DND-41 (cell line): ENCODE data around the gene TOP3A.

ENCODE experiments used
- ATAC-seq: fragments of 200-7000 bp; cut with Tn5 transposase; 3 replicates; pipeline ENCODE4 v1.9.1; 2021; ENCODE audit warnings: low read depth; ENCODE audit not compliant: insufficient read depth
- DNase-seq: peaks from one replicate; pipeline ENCODE4 v3.0.0-alpha.2; 2020
- H2AFZ ChIP-seq: 2 replicates; pipeline ENCODE4 v1.6.0; 2012; ENCODE audit warnings: low read depth, low read length
- H3K27ac ChIP-seq: 2 replicates; pipeline ENCODE4 v1.5.1; 2012; ENCODE audit warnings: low read length, inconsistent platforms
- H3K27me3 ChIP-seq: fragments of 200-600 bp; sonication (generic); 2 replicates; pipeline ENCODE4 v1.6.0; 2012; ENCODE audit warnings: low read length, mild to moderate bottlenecking, inconsistent platforms; ENCODE audit not compliant: insufficient read depth, poor library complexity
- H3K36me3 ChIP-seq: 2 replicates; pipeline ENCODE4 v1.5.1; 2012; ENCODE audit warnings: low read length, inconsistent platforms; ENCODE audit not compliant: insufficient read depth
- H3K4me1 ChIP-seq: 2 replicates; pipeline ENCODE4 v1.5.1; 2012; ENCODE audit warnings: mild to moderate bottlenecking, low read length; ENCODE audit not compliant: insufficient read depth
- H3K4me2 ChIP-seq: 2 replicates; pipeline ENCODE4 v1.6.0; 2012; ENCODE audit warnings: mild to moderate bottlenecking, moderate library complexity, low read length, inconsistent platforms; ENCODE audit not compliant: insufficient read depth
- H3K4me3 ChIP-seq, 2 experiments: fragments of 200-600 bp in 1 of 2; shearing (Covaris generic) in 1 of 2; 2 replicates each; pipeline ENCODE4 v1.5.1; 2012 to 2016; ENCODE audit warnings: inconsistent platforms in 2 of 2, low read length in 2 of 2, mild to moderate bottlenecking in 2 of 2, low read depth in 1 of 2, moderate library complexity in 1 of 2
- H3K79me2 ChIP-seq: 2 replicates; pipeline ENCODE4 v1.6.0; 2012; ENCODE audit warnings: low read length, inconsistent platforms; ENCODE audit not compliant: insufficient read depth
- H3K9ac ChIP-seq: 2 replicates; pipeline ENCODE4 v1.6.0; 2012; ENCODE audit warnings: low read depth, mild to moderate bottlenecking, inconsistent platforms, low read length, moderate library complexity
- H3K9me3 ChIP-seq: 2 replicates; pipeline ENCODE4 v1.5.1; 2012; ENCODE audit warnings: low read length, moderate library complexity, mild to moderate bottlenecking, inconsistent platforms; ENCODE audit not compliant: insufficient read depth, severe bottlenecking
- H4K20me1 ChIP-seq: 2 replicates; pipeline ENCODE4 v1.6.0; 2012; ENCODE audit warnings: low read length; ENCODE audit not compliant: insufficient read depth
- CTCF ChIP-seq: IDR thresholded peaks from 2 replicates; pipeline ENCODE4 v1.5.1; 2012; ENCODE audit warnings: borderline replicate concordance, low read length, moderate library complexity, mild to moderate bottlenecking; ENCODE audit not compliant: poor library complexity, severe bottlenecking; ENCODE audit errors: extremely low read depth
- EZH2 ChIP-seq: IDR thresholded peaks from 3 replicates; pipeline ENCODE4 v1.6.1; 2012; ENCODE audit warnings: borderline replicate concordance, low read depth, mild to moderate bottlenecking, moderate library complexity, low read length, inconsistent platforms; ENCODE audit not compliant: severe bottlenecking

TOP3A gene

DNA sequence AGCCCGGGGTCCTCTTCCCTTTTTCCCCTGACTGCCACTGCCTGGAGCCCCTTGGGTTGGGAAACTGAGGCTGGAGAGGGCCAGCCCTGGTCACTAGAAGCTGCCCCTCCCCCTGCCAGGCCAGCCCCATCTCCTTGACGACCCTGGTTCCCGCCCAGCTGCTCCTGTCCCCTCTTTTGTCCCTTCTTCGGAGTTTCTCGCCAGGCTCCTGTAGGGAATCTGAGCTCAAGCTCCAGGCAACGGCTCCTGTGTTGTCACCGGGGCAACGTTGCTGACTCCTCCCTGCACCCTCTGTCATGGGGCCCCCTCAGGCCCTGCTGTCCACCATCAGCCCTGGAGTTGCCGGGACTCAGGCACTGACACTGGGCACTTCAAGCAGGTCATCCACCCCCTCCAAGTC is 83.6 kb downstream of the TOP3A start:
- TF ChIP-seq EZH2 (no peak), CTCF (no peak)
- H3K4me1 ChIP-seq, result peaks cover 22% of the 10 kb centered on the region
- no peak overlapping the region for H3K27ac ChIP-seq
- peaks cover 42% of the 10 kb centered on the region for H3K36me3 ChIP-seq
- DNase-seq (no peak), ATAC-seq (no peak)
- H3K9me3 ChIP-seq, result no peaks in the 10 kb centered on the region
- no peak overlapping the region for H2AFZ ChIP-seq
- H3K79me2 ChIP-seq, result peaks cover 45% of the 10 kb centered on the region
- H3K27me3 ChIP-seq, result no peaks in the 10 kb centered on the region
- H3K9ac ChIP-seq, result no peak overlapping the region
- peaks cover 42% of the 10 kb centered on the region for H4K20me1 ChIP-seq
- no peak overlapping the region for H3K4me3 ChIP-seq
- no peak overlapping the region for H3K4me2 ChIP-seq

DNA sequence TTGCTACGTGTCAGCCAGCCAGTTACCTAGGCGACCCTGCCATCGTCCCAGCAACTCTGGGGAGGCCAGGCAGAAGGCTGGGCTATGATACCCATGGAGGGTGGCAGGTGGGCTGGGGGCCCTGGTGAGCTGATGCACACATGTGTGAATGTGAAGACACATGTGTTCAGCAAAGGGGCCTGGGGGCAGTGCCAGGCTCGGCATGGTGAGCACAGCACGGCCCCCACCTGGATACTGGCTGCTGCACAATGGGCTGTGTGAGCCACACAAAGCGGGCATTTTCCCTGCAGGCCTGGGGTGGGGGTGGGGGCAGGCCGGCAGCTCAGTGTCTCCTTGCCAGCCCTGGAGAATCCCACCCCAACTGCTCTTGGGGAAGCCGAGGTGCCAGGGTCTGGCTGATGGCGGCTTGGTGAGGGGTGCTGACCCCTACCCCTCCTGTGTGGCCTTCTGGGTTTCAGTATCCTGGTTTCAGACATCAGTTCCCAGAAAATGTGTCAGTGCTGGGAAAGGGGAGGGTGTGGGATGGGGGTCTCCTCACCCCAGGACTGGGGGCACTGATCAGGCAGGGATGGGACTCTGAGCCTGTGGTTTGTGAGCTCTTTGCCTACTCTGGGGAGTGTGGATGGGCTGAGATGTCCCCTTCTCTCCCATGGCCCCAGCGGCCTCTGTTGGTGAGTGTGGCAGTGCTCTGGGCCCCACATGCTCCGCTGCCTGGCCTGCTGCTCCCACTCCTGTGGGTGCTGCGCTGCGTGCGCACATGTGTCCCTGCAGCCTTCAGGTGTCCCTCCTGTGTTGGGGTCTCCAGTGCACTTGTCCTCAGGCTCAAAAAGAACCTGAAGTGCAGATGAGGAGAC is 84.3 kb downstream of the TOP3A start:
- no peak overlapping the region for H3K27ac ChIP-seq
- peaks cover 25% of the 10 kb centered on the region for H3K4me1 ChIP-seq
- H4K20me1 ChIP-seq, result peaks cover 42% of the 10 kb centered on the region
- no peak for ATAC-seq
- H2AFZ ChIP-seq, result no peak overlapping the region
- peaks cover 49% of the 10 kb centered on the region for H3K79me2 ChIP-seq
- no peak overlapping the region for H3K4me3 ChIP-seq
- no peak overlapping the region for H3K9ac ChIP-seq
- H3K9me3 ChIP-seq, result no peaks in the 10 kb centered on the region
- H3K27me3 ChIP-seq, result no peaks in the 10 kb centered on the region
- H3K36me3 ChIP-seq, result peaks cover 35% of the 10 kb centered on the region
- no peak for DNase-seq
- no peak overlapping the region for H3K4me2 ChIP-seq
- no peak for TF ChIP-seq CTCF
- no peak for TF ChIP-seq EZH2

GRCh38 chr17:18229771-18230170 is 85.0 kb downstream of the TOP3A start:
- no peak overlapping the region for H2AFZ ChIP-seq
- H4K20me1 ChIP-seq, result peaks cover 42% of the 10 kb centered on the region
- H3K4me1 ChIP-seq, result peaks cover 29% of the 10 kb centered on the region
- H3K27me3 ChIP-seq, result no peaks in the 10 kb centered on the region
- H3K36me3 ChIP-seq, result peaks cover 28% of the 10 kb centered on the region
- ATAC-seq (no peak), DNase-seq (no peak)
- TF ChIP-seq EZH2 (no peak), CTCF (no peak)
- no peak overlapping the region for H3K27ac ChIP-seq
- H3K4me3 ChIP-seq, result no peak overlapping the region
- peaks cover 49% of the 10 kb centered on the region for H3K79me2 ChIP-seq
- no peaks in the 10 kb centered on the region for H3K9me3 ChIP-seq
- no peak overlapping the region for H3K4me2 ChIP-seq
- no peak overlapping the region for H3K9ac ChIP-seq
